MM.1S (cell line): ENCODE results near the gene TMEM209.

Experiments
- CTCF ChIP-seq: fragments of 300-600 bp; sonication (generic); IDR thresholded peaks from 2 replicates; pipeline ENCODE4 v1.5.1; 2016; ENCODE audit warnings: antibody characterized with exemption, low read length, mixed read lengths
- EZH2 ChIP-seq: fragments of 300-600 bp; sonication (generic); optimal IDR thresholded peaks from 2 replicates; pipeline ENCODE3; 2017; ENCODE audit warnings: low read depth, mild to moderate bottlenecking, antibody characterized with exemption, low read length, mixed read lengths
- EZH2phosphoT487 ChIP-seq: fragments of 300-600 bp; sonication (generic); IDR thresholded peaks from 2 replicates; pipeline ENCODE4 v1.6.1; 2018; ENCODE audit warnings: antibody characterized with exemption, low read length

- TF ChIP-seq CTCF (no peak), EZH2phosphoT487 (no peak), EZH2 (no peak)
These were observed 3.3 kb upstream of the TMEM209 start for GRCh38 chr7:130208516-130208915.
